GM12891 (cell line): ENCODE results near the gene ABCB8.

Experiments
- PAX5 ChIP-seq: IDR thresholded peaks from 2 replicates; pipeline ENCODE4 v1.6.1; 2011; ENCODE audit warnings: low read length, moderate library complexity, mild to moderate bottlenecking; ENCODE audit not compliant: insufficient read depth, severe bottlenecking
- POLR2A ChIP-seq: IDR thresholded peaks from 2 replicates; pipeline ENCODE4 v1.6.1; 2011; ENCODE audit warnings: low read depth, low read length, control low read depth
- POLR2AphosphoS5 ChIP-seq: IDR thresholded peaks from 2 replicates; pipeline ENCODE4 v1.6.1; 2011; ENCODE audit warnings: low read depth, low read length, control low read depth

DNA sequence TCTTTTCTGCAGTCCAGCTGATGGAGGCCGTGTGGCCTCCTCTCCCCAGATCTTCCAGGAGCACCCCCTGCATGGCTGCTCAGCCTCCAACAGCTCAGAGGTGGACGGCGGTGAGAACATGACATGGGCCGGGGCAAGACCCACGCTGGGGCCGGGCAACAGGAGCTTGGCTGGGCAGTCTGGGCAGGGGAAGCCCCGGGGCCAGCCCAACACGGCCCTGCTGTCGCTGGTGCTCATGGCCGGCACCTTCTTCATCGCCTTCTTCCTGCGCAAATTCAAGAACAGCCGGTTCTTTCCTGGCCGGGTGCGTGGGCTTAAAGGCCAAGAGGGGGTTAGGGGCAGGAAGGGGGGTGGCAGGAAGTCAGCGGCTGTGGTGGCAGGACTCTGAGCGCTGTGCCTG, 45.7 kb downstream of the ABCB8 start:
- TF ChIP-seq POLR2A (no peak), POLR2AphosphoS5 (no peak), PAX5 (no peak)
